Activated CD8-positive, alpha-beta memory T cell treated with anti-CD3 and anti-CD28 coated beads for 48 hours (primary cell): Measurements from ENCODE around the gene WBP1L.
"Not testable (repeated sequence)": the region's sequence is repeated elsewhere in the genome, so short reads cannot be mapped to it uniquely, and the experiment has no call there.

Experiments used
- DNase-seq, 3 experiments: peaks; one replicate each; pipeline ENCODE4 v3.0.0-alpha.2; 2020; ENCODE audit warnings: low read depth in 2 of 3, low spot score in 2 of 3

WBP1L gene

GRCh38 chr10:102721954-102722353 lies 21.8 kb upstream of the WBP1L start:
- no peak for DNase-seq

GRCh38 chr10:102723989-102724388 lies 19.8 kb upstream of the WBP1L start:
- no peak for DNase-seq

- DNase-seq, result no peak
Measured at GRCh38 chr10:102726274-102726673, 17.5 kb upstream of the WBP1L start.

- DNase-seq, result no peak
Measured at GRCh38 chr10:102727037-102727818, 16.5 kb upstream of the WBP1L start.

GRCh38 chr10:102729029-102730026 lies 14.4 kb upstream of the WBP1L start:
- DNase-seq, result peak in 2 of 3 experiments; percentile 32 to 41

GRCh38 chr10:102731222-102731800 lies 12.4 kb upstream of the WBP1L start:
- no peak for DNase-seq

- DNase-seq, result no peak
Measured at GRCh38 chr10:102732661-102733060, 11.1 kb upstream of the WBP1L start.

GRCh38 chr10:102735065-102735562 lies 8.6 kb upstream of the WBP1L start:
- no peak for DNase-seq

- DNase-seq, result no peak
Measured at GRCh38 chr10:102738692-102739121, 5.0 kb upstream of the WBP1L start.

GRCh38 chr10:102740229-102740628 lies 3.5 kb upstream of the WBP1L start:
- no peak for DNase-seq

- no peak for DNase-seq
Measured at GRCh38 chr10:102741726-102742237, 2.0 kb upstream of the WBP1L start.

GRCh38 chr10:102742313-102742712 lies 1.4 kb upstream of the WBP1L start:
- DNase-seq, result not testable (repeated sequence)

GRCh38 chr10:102743078-102743587 lies 615 bp upstream of the WBP1L start:
- no peak for DNase-seq

- DNase-seq, result no peak
Measured at GRCh38 chr10:102744374-102745051, 765 bp downstream of the WBP1L start.

- no peak for DNase-seq
Measured at GRCh38 chr10:102745157-102745556, 1.4 kb downstream of the WBP1L start.

- no peak for DNase-seq
Measured at GRCh38 chr10:102752266-102752930, 8.7 kb downstream of the WBP1L start.

GRCh38 chr10:102752934-102753664 lies 9.4 kb downstream of the WBP1L start:
- DNase-seq, result no peak

- no peak for DNase-seq
Measured at GRCh38 chr10:102753718-102754117, 10.0 kb downstream of the WBP1L start.

GRCh38 chr10:102757323-102757722 lies 13.6 kb downstream of the WBP1L start:
- DNase-seq, result no peak
